ENCODE data around the gene TPSAB1.

DNA sequence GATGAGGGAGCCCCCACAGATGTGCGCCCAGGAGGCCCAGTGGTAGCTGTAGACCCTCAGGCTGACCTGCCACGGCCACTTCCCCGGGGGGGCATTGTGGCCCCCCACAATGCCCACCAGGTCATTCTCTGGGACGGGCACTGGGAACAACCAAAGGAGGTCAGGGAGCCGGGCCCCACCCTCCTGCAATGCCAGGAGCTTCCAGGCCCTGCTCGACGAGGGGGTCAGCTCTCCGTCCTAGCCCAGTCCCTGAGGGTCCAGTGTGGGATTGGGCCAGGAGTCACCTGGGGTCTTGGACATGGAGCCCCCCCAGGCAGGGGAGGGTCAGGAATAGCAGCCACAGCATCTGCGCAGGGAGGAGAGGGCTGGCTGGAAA is 22.3 kb downstream of the TPSAB1 start:
- TF ChIP-seq, protein P1, sequence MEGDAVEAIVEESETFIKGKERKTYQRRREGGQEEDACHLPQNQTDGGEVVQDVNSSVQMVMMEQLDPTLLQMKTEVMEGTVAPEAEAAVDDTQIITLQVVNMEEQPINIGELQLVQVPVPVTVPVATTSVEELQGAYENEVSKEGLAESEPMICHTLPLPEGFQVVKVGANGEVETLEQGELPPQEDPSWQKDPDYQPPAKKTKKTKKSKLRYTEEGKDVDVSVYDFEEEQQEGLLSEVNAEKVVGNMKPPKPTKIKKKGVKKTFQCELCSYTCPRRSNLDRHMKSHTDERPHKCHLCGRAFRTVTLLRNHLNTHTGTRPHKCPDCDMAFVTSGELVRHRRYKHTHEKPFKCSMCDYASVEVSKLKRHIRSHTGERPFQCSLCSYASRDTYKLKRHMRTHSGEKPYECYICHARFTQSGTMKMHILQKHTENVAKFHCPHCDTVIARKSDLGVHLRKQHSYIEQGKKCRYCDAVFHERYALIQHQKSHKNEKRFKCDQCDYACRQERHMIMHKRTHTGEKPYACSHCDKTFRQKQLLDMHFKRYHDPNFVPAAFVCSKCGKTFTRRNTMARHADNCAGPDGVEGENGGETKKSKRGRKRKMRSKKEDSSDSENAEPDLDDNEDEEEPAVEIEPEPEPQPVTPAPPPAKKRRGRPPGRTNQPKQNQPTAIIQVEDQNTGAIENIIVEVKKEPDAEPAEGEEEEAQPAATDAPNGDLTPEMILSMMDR (IDR thresholded peaks at IDR 0.05) = no peak
- TF ChIP-seq POLR2A (IDR thresholded peaks at IDR 0.05) = no peak
